GM21737 (cell line): Measurements from ENCODE around the gene FFAR1.
"Not testable (repeated sequence)": the region's sequence is repeated elsewhere in the genome, so short reads cannot be mapped to it uniquely, and the experiment has no call there.

Source experiments
- ATAC-seq: cut with Tn5 transposase; IDR thresholded peaks from one replicate; pipeline ENCODE4 v1.9.1; 2021; ENCODE audit warnings: mild to moderate bottlenecking, moderate library complexity; ENCODE audit not compliant: unreplicated experiment

FFAR1 gene

GRCh38 chr19:35359395-35359794 lies 11.7 kb downstream of the FFAR1 start:
- ATAC-seq, result not testable (repeated sequence)

- ATAC-seq, result not testable (repeated sequence)
Measured at GRCh38 chr19:35360081-35360480, 12.4 kb downstream of the FFAR1 start.

GRCh38 chr19:35360880-35361420 lies 13.2 kb downstream of the FFAR1 start:
- ATAC-seq, result no peak

- no peak for ATAC-seq
Measured at GRCh38 chr19:35362261-35363000, 14.7 kb downstream of the FFAR1 start.

DNA sequence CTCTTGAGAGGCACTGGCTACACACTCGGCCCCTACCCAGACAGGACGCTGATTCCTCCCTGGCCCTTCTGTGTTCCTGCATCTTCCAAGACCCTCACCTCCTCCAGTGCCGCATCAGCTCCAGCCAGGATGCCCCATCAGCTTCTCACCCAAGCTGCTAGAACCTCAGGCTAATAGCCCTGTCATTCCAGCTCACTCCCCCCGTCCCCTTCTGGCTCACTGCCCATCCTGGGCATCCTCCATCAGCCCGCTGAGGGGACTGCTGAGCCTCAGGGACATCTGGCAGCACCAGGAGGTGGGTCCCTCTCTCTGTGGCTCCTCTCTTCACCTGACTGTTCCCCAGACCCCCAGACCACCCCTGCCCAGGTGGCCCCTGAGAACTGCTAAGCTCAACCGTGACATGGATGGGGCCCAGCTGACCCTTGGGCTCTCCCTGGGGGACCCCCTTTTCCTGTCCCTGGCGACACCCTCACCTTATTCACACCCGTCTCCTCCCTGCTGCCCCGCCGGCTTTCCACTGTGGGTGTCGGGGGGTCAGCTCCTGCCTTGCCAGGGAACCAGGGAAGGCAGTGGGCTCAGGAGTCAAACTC lies 15.4 kb downstream of the FFAR1 start:
- ATAC-seq, result no peak

- ATAC-seq, result no peak
Measured at GRCh38 chr19:35363711-35364425, 16.2 kb downstream of the FFAR1 start.

DNA sequence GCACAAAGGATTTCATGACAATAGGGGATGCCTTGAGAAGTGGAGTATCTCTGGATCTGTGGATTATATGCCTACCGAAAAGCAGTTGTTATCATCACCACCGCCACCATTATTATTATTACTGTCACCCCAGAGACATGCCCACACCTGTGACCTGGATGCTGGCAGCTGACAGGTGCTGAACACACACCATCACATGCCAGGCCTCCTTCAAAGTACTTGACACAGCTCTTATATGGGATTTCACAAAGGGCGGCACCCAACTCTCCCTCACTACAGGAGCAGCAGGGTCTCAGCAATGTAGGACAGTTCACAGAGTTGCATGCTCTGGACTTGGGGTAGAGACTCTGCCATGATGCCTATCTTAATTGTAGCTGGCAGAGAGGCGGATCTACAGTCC lies 17.6 kb downstream of the FFAR1 start:
- no peak for ATAC-seq

GRCh38 chr19:35368378-35368777 lies 20.7 kb downstream of the FFAR1 start:
- ATAC-seq, result no peak

DNA sequence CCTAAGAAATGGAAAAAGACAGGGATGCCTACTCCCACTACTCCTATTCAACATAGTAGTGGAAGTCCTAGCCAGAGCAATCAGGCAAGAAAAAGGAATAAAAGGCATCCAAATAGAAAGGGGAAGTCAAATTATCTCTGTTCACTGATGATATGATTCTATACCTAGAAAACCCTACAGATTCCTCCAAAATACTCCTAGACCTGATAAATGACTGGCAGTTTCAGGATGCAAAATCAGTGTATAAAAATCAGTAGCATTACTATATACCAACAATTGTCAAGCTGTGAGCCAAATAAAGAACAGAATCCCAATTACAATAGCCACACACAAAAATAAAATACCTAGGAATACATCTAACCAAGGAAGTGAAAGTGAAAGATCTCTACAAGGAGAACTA lies 21.8 kb downstream of the FFAR1 start:
- ATAC-seq, result no peak

GRCh38 chr19:35370722-35371121 lies 23.0 kb downstream of the FFAR1 start, which contains the start of gene GPR42:
GPR42 (plus strand) TSS chr19:35371068; CDS start chr19:35371360, 292 bp downstream.
- ATAC-seq, result no peak

DNA sequence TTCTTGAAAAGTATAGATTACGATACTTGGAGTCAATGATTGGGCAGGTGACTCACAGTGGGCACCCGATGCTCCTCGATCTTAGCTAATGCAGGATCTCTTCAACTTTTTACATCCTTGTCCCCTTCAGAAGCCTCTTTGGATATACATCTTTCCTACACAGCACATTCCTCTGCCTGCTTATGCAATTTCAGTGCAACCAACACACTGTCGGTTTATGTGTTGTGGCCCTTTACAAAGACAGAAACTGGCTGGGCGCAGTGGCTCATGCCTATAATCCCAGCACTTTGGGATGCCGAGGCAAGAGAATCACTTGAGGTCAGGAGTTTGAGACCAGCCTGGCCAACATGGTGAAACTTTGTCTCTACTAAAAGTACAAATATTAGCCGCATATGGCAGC lies 25.8 kb downstream of the FFAR1 start:
- ATAC-seq, result no peak

GRCh38 chr19:35374031-35374430 lies 26.3 kb downstream of the FFAR1 start:
- not testable (repeated sequence) for ATAC-seq

DNA sequence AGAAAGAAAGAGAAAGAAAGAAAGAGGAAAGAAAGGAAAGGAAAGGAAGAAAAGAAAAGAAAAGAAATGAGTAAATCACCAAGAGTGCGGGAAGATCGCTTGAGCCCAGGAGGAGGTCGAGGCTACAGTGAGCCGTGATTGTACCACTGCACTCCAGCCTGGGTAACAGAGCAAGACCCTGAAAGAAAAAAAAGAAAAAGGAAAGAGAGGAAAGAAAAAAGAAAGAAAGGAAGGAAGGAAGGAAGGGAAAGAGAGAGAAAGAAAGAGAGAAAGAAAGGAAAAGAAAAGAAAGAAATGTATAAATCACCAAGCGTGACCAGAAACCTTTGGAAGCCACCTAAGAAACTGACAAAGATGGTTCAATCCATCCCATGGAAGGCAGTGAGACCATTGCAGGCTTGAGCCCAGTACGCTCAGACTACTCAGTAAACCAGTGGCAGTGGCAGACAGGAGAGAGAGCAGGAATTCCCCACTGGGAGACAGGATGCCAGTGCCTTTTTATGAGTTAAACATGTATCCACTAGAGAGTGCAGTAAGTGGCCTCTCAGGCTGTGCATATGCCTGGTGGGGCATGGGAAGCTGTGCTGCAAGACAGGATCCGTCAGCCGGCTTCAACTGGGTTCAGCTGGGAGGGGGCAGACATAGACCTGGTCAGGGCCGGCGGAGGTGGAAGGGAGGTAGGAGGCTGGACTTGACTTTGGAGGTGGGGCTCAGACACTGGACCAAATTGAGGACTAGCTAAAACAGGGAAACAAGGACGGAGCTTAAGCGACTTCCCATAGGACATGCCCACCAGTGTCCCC lies 28.0 kb downstream of the FFAR1 start:
- no peak for ATAC-seq

DNA sequence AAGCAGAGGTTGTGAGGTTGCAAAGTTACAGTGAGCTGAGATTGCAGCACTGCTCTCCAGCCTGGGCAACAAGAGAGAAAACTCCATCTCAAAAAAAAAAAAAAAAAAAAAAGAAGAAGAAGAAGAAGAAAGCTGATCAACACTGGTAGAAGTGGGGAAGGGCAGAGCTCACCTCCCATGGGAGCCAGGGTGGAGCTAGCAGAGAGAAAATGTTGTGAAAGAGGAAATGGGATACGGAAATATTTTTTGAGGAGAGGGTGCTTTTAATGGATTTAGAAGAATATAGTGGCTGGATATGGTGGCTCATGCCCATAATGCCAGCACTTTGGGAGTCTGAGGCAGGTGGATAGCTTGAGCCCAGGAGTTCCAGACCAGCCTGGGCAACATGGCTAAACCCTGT lies 30.0 kb downstream of the FFAR1 start:
- no peak for ATAC-seq

DNA sequence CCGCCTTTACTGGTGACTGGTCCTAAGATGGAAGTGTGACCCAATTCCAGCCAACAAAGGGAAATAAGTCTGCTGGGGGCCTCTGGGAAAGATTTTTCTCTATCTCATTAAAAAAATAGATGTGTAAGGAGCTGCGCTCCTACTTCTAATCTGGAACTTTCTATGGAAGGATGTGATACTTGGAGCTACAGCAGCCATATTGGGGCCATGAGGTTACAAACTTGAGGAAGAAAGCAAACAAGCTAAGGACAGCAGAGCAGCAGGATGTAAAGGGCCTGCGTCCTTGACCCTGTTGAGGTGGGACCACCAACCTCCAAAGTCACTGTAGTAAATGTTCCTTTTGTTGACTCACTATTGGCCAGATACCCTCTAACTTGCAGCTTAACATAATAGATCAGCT lies 30.7 kb downstream of the FFAR1 start:
- ATAC-seq, result no peak

DNA sequence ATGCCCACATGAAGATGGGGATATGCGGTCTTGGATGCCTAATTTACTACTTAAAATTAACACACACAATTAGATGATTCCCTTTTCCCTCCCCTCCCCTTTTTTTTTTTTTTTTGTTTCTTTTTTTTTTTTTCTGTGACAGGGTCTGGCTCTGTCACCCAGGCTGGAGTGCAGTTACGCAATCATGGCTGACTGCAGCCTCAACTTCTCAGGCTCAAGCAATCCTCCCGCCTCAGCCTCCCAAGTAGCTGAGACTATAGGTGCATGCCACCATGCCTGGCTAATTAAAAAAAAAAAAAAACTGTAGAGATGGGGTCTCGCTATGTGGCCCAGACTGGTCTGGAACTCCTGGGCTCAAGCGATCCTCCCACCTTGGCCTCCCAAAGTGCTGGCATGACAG lies 31.8 kb downstream of the FFAR1 start:
- ATAC-seq, result not testable (repeated sequence)

GRCh38 chr19:35379992-35380391 lies 32.3 kb downstream of the FFAR1 start:
- ATAC-seq, result no peak

GRCh38 chr19:35380450-35381124 lies 32.9 kb downstream of the FFAR1 start:
- no peak for ATAC-seq

GRCh38 chr19:35381318-35381717 lies 33.6 kb downstream of the FFAR1 start:
- ATAC-seq, result no peak

DNA sequence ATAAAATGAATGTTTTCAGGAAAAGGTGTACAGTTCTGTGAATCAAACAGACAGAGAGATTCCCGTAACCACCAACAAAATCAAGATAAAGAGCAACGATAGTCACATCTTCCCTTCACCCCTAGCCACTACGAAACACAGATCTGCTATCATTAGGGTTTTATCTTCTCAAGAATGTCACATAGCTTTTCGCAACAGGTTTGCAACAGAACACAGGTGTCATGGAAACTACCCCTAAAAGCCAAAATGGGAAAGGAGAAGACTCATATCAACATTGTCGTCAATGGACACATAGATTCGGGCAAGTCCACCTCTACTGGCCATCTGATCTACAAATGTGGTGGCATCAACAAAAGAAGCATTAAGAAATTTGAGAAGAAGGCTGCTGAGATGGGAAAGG lies 34.2 kb downstream of the FFAR1 start:
- no peak for ATAC-seq
